Measurements from ENCODE around the gene ADAMTS14. TPM values are rescaled to one million over a fixed set of nuclear protein-coding genes. Genes with fewer than 3 reads are reported as not detected.
"Not testable (repeated sequence)": the region's sequence is repeated elsewhere in the genome, so short reads cannot be mapped to it uniquely, and the experiment has no call there.

ADAMTS14 gene
- total RNA-seq, 2 experiments from 2014 or later, result not detected

GRCh38 chr10:70763567-70763966 lies 91.3 kb downstream of the ADAMTS14 start:
- Mint-ChIP-seq H3K36me3 (ENCODE audit: low read depth) (no peaks in the 10 kb centered on the region), H3K27ac (no peak overlapping the region), H3K27me3 (peaks cover 5% of the 10 kb centered on the region), H3K4me1 (ENCODE audit: low read depth) (no peaks in the 10 kb centered on the region), H3K9me3 (no peaks in the 10 kb centered on the region), H3K4me3 (no peak overlapping the region)
- Histone ChIP-seq H3K27ac (ENCODE audit: low read depth in 1 of 2, low read length in 2 of 2) (no peak overlapping the region), H3K9me3 (ENCODE audit: control insufficient read depth in 1 of 2, insufficient read depth in 1 of 2, low read length in 2 of 2) (peaks cover 6 to 9% of the 10 kb centered on the region in 2 experiments), H3K4me3 (ENCODE audit: low read length) (no peak overlapping the region), H3K4me1 (ENCODE audit: insufficient read depth, low read length) (peaks cover 5% of the 10 kb centered on the region), H3K27me3 (ENCODE audit: control insufficient read depth in 1 of 2, insufficient read depth in 2 of 2, low read length in 2 of 2) (no peaks in the 10 kb centered on the region), H3K36me3 (ENCODE audit: insufficient read depth, low read length) (no peaks in the 10 kb centered on the region)
- intact Hi-C loops (cut with DNase I, micrococcal nuclease), result no loop called here
- ATAC-seq (ENCODE audit: poor library complexity), result no peak
- DNase-seq, result peak in 1 of 14 experiments; percentile 12
- no peak for TF ChIP-seq CTCF (IDR thresholded peaks at IDR 0.05)
- ChIA-PET POLR2A (no interaction called here), CTCF (no interaction called here)

- H3K4me3 Mint-ChIP-seq, result no peak overlapping the region
These were observed 93.7 kb downstream of the ADAMTS14 start for GRCh38 chr10:70765794-70766594.

GRCh38 chr10:70768026-70768685 lies 95.8 kb downstream of the ADAMTS14 start:
- H3K27ac ChIP-seq (ENCODE audit: low read depth in 1 of 2, low read length in 2 of 2); H3K9me3 ChIP-seq (ENCODE audit: control insufficient read depth in 1 of 2, insufficient read depth in 1 of 2, low read length in 2 of 2); H3K4me3 ChIP-seq (ENCODE audit: low read length); H3K4me1 Mint-ChIP-seq (ENCODE audit: low read depth); CTCF ChIA-PET; H3K27ac Mint-ChIP-seq; H3K9me3 Mint-ChIP-seq; H3K36me3 Mint-ChIP-seq (ENCODE audit: low read depth); H3K27me3 ChIP-seq (ENCODE audit: control insufficient read depth in 1 of 2, insufficient read depth in 2 of 2, low read length in 2 of 2); intact Hi-C loops (cut with DNase I, micrococcal nuclease); H3K4me3 Mint-ChIP-seq; H3K36me3 ChIP-seq (ENCODE audit: insufficient read depth, low read length); POLR2A ChIA-PET; H3K4me1 ChIP-seq (ENCODE audit: insufficient read depth, low read length); H3K27me3 Mint-ChIP-seq; ATAC-seq (ENCODE audit: poor library complexity): not testable (repeated sequence)
- DNase-seq, result peak in 1 of 14 experiments; percentile 11

More at GRCh38 chr10:70765794-70766594, 93.7 kb downstream of the ADAMTS14 start:
- Histone ChIP-seq H3K27me3 (ENCODE audit: control insufficient read depth in 1 of 2, insufficient read depth in 2 of 2, low read length in 2 of 2) (no peaks in the 10 kb centered on the region), H3K36me3 (ENCODE audit: insufficient read depth, low read length) (no peaks in the 10 kb centered on the region), H3K4me1 (ENCODE audit: insufficient read depth, low read length) (no peaks in the 10 kb centered on the region), H3K4me3 (ENCODE audit: low read length) (no peak overlapping the region), H3K27ac (ENCODE audit: low read depth in 1 of 2, low read length in 2 of 2) (no peak overlapping the region), H3K9me3 (ENCODE audit: control insufficient read depth in 1 of 2, insufficient read depth in 1 of 2, low read length in 2 of 2) (peaks cover 6 to 9% of the 10 kb centered on the region in 2 experiments)
- ATAC-seq (ENCODE audit: poor library complexity) (no peak), DNase-seq (peak in 1 of 14 experiments; percentile 15)
- POLR2A ChIA-PET, result no interaction called here
- Mint-ChIP-seq H3K4me1 (ENCODE audit: low read depth) (no peaks in the 10 kb centered on the region), H3K9me3 (no peaks in the 10 kb centered on the region), H3K27ac (no peak overlapping the region), H3K36me3 (ENCODE audit: low read depth) (no peaks in the 10 kb centered on the region), H3K27me3 (peaks cover 5% of the 10 kb centered on the region)
- CTCF ChIA-PET, result no interaction called here
- no peak for TF ChIP-seq CTCF (IDR thresholded peaks at IDR 0.05)
- intact Hi-C loops (cut with DNase I, micrococcal nuclease), result no loop called here
